GM12801 (cell line): ENCODE data around the gene ULBP2.

Source experiments
- TF ChIP-seq, protein P1 (sequence below): IDR thresholded peaks from one replicate; pipeline ENCODE4 v1.5.1; 2011; ENCODE audit warnings: control low read depth; ENCODE audit not compliant: insufficient read length; ENCODE audit errors: extremely low read depth

ULBP2 gene

DNA sequence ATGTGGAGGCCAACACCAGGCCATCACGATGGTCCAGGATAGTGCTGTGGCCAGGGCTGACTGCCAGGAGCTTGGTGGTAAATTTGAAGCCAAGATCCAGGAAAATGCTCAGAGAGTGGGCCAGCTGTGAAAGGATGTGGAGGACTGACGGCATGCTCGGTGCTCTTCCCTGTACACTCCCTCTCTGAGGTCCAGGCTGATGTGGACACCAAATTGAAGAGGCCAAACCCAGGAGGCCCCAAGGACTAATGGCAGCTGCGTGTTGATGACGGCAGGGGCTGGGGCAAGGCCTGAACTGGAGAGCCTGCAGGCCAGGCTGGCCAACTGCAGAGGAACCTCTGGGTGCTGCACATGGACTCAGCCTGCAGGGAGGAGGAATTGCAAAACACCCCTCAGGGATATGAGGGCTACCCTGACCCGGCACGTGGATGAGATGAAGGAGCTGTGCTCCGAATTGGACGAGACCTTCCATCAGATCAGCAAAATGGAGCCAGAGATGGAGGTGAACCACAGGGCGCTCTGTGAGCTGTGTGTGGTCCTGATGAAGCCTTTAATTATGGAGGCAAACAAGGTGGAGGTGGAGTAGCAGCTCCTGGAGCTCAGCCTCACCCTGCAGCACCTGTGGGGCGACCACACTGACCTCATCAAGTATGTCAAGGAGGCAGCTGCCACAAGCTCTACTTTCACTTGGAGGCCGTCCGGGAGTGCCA is 37.0 kb upstream of the ULBP2 start:
- TF ChIP-seq, protein P1, sequence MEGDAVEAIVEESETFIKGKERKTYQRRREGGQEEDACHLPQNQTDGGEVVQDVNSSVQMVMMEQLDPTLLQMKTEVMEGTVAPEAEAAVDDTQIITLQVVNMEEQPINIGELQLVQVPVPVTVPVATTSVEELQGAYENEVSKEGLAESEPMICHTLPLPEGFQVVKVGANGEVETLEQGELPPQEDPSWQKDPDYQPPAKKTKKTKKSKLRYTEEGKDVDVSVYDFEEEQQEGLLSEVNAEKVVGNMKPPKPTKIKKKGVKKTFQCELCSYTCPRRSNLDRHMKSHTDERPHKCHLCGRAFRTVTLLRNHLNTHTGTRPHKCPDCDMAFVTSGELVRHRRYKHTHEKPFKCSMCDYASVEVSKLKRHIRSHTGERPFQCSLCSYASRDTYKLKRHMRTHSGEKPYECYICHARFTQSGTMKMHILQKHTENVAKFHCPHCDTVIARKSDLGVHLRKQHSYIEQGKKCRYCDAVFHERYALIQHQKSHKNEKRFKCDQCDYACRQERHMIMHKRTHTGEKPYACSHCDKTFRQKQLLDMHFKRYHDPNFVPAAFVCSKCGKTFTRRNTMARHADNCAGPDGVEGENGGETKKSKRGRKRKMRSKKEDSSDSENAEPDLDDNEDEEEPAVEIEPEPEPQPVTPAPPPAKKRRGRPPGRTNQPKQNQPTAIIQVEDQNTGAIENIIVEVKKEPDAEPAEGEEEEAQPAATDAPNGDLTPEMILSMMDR: no peak

DNA sequence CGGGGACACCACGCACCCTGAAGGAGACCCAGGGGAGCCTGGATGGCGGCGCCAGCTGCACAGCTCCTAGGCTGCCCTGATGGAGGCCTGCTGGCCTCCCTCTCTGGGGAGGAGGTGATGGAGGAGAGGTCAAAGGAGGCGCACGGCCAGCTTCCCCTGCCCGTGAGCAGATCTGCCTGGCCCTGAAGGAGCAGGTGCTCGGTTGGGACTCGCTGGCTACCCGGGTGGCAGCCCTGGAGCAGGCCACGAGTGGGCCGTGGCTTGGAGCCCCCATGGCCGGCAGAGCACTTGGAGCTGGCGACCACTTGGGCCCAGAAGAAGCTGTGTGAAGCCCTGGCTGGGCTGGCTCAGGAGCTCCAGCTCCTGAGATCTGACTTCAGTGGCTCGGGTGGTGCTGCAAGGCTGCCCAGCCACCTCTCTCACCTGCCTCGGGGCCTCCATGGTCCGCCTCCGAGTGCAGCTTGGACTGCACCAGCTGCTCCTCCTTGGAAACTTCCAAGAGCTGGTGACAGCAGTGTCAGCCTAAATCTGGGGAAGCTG is 36.4 kb upstream of the ULBP2 start:
- TF ChIP-seq, protein P1: no peak

DNA sequence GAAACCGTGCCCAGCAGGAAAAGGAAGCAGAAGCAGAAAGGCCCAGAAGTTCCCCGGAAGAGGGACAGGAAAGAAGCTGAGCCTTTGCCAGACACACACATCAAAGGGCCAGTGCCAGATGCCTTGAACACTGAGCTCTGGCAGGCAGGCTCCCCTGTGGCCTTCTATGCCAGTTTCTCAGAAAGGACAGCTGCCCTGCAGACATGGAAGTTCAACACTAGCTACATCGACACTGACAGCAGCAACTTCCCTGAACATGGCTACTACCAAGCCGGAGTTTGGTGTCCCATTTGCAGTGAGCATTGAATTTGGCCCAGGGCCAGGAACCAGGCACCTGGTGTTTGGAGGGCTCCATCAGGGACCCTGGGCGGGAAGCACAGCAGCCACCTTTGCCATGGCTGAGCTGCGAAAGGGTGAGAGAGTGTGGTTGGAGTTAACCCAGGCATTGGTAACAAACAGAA is 35.9 kb upstream of the ULBP2 start:
- TF ChIP-seq, protein P1: no peak

DNA sequence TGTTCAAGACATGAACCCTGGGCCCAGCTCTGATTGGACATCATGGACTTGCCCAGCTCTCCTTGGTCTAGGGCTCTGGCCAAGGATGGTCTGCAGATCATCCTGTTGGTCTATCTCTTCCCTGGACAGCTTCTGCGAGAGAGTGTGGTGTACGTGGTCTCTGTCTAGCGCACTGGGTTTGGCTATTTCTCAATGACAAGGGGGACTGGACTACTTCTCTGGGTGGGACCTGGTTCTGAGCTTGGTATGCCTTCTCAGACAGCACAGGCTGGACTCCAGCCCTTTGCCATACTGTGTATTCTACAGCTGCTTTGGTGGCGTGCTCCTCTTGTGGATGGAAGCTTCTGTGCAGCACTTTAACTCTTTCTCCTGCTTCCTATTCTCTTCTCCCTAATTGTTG is 35.4 kb upstream of the ULBP2 start:
- TF ChIP-seq, protein P1: no peak

DNA sequence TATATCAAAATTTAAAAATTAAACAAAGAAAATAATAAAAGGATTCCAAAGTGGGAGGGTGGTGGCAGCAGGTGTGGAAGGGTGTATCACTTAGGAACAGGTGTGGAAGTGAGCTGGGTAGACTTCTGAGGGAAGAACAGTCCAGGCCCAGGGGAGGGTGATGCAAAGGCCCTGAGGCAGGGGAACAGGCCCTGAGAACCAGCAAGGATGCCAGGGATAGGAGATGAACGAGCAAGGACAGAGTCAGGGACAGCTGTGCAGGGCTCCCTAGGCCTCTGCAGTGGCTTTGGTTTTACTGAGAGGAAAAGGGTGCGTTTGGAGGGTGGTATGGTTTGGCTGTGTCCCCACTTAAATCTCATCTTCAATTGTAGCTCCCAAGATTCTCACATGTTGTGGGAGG is 34.5 kb upstream of the ULBP2 start:
- TF ChIP-seq, protein P1: no peak

DNA sequence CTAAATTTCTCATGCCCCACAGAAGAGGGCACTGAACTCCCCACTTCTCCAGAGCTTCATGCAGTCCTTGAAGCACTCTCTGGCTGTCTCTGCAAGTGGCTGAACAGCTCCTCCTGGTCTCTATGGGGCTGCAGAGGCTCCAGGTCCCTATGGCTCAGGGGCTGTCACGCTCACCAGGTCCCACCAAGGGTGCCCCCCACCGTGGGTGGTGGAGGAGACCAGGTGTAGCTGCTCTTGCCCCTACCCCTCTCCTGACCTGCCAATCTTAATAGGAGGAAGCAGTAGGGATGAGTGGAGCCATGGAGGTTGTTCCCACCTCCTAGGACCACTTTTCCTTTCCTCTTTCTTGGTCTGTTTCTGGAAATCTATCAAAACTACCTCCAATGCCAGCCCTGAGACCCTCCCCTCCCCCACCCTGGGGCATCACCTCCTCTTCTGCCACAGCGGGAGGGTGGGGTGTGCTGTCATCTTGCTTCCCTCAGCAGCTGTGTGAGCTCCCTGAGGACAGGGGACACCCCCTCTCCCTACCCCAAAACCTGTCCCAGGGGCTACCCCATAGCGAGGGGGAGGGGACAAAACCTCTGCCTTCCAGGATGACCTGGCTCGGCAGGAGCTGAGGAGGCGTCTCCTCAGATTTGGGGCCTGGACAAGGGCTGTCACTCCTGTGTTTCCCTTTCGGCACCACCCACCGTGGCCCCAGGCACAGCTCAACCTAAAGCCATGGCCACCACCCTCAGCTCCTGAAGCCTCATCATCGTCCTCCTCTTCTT is 31.9 kb upstream of the ULBP2 start:
- TF ChIP-seq, protein P1: no peak

DNA sequence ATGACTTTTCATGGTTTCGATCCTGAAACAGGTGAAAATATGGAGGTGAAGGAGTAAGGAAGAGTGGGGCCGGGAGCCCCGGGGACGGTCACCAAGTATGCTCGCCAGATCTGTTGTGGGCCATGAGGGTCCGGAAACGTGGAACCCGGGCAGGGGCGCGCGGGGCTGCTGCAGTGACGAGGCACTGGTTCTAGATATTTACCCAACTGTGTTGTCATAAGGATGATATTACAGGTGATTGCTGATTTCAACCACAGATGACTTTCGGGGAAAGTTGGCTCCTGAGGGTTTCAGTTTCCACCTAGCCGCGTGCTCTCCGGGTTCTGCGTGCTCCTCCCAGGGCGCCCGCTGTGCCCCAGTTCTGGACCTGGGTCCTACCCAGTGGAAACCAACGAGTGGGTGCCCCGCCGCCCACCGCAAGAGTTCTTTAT is 31.1 kb upstream of the ULBP2 start:
- TF ChIP-seq, protein P1: no peak
